GM12878 (cell line): Measurements from ENCODE around the gene DDC.

Experiments
- BCL11A ChIP-seq: IDR thresholded peaks from 2 replicates; pipeline ENCODE4 v1.6.1; 2011; ENCODE audit warnings: low read depth, low read length
- MYC ChIP-seq: IDR thresholded peaks from 2 replicates; pipeline ENCODE4 v1.6.1; 2011; ENCODE audit warnings: mild to moderate bottlenecking, low read length, moderate library complexity, inconsistent platforms; ENCODE audit not compliant: insufficient read depth, insufficient replicate concordance, insufficient read length, severe bottlenecking
- TAF1 ChIP-seq: IDR thresholded peaks from 2 replicates; pipeline ENCODE4 v1.6.1; 2011; ENCODE audit warnings: mild to moderate bottlenecking, low read depth, low read length, borderline replicate concordance

DNA sequence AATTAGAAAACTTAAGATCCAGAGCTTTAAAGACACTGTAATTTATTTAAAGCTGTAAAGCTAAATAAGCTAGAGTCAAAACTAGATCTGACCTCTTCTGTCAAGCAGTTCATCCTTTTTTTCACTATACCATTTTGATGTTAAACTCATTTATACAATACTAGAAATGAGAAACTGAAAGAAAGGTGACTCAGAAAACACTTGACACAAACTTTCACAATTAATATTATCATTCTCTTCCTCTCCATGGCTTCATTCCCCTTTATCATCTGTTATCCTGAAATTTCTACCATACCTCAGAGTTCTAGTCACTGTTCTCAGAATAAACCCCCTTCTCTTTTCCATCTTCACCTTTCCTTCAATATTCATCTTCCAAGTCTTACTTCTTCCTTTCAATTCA lies 116.4 kb downstream of the DDC start:
- no peak for TF ChIP-seq MYC
- no peak for TF ChIP-seq TAF1
- TF ChIP-seq BCL11A, result peak; percentile 52; the same call in 1 of the 2 replicates
